ENCODE results near the gene IER5.
"Not testable (repeated sequence)": the region's sequence is repeated elsewhere in the genome, so short reads cannot be mapped to it uniquely, and the experiment has no call there.

IER5 gene

DNA sequence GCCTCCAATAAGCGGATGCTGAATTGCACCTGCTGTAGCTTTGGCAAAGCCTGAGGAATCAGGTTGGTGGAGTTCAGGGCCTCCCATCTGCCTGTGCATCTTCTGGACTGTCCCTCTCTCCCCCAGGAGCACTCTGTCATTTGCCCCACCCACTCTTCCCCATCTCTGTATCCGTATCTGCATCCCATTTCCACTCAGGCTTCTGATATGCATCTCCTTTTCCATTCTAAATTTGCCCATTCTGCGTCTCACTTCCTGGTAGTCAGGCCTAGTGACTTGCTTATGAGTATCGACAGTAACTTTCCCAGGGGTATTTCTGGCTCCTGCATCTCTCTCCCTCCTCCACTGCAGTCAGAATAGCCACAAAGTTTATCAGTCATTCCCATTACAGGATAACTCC lies 39.1 kb upstream of the IER5 start:
- peaks cover 6% of the 10 kb centered on the region in 2 experiments for H3K4me1 ChIP-seq (ENCODE audit: control insufficient read depth in 1 of 2, insufficient read depth in 1 of 2, low read depth in 1 of 2, low read length in 1 of 2)
- no peaks in the 10 kb centered on the region for H3K9me3 ChIP-seq
- TF ChIP-seq, protein P1, sequence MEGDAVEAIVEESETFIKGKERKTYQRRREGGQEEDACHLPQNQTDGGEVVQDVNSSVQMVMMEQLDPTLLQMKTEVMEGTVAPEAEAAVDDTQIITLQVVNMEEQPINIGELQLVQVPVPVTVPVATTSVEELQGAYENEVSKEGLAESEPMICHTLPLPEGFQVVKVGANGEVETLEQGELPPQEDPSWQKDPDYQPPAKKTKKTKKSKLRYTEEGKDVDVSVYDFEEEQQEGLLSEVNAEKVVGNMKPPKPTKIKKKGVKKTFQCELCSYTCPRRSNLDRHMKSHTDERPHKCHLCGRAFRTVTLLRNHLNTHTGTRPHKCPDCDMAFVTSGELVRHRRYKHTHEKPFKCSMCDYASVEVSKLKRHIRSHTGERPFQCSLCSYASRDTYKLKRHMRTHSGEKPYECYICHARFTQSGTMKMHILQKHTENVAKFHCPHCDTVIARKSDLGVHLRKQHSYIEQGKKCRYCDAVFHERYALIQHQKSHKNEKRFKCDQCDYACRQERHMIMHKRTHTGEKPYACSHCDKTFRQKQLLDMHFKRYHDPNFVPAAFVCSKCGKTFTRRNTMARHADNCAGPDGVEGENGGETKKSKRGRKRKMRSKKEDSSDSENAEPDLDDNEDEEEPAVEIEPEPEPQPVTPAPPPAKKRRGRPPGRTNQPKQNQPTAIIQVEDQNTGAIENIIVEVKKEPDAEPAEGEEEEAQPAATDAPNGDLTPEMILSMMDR (IDR thresholded peaks at IDR 0.05) = no peak
- H3K27me3 ChIP-seq = no peaks in the 10 kb centered on the region
- peaks cover 75% of the 10 kb centered on the region for H3K36me3 ChIP-seq
- no peak overlapping the region for H3K4me3 ChIP-seq (ENCODE audit: low read depth in 1 of 2, low read length in 1 of 2)
- H3K27ac ChIP-seq = no peak overlapping the region

DNA sequence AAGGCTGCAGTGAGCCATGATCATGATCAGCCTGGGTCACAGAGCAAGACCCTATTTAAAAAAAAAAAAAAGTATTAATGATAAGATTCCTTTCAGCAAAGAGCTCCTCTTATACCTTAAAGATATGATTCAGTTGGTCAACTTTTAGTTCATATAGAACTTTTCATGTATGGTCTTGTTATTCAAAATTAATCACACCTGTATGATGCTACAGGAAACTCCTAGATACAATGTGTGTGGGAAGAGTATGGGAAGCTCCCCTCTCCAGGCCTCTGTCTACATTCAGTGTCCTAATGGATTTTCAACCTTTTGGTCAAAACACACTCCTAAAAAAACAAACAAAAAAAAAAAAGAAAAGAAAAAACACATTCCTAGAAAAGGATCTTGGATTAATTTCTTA lies 37.6 kb upstream of the IER5 start:
- peaks cover 84% of the 10 kb centered on the region for H3K36me3 ChIP-seq
- H3K4me3 ChIP-seq (ENCODE audit: low read depth in 1 of 2, low read length in 1 of 2) = no peak overlapping the region
- H3K9me3 ChIP-seq = no peaks in the 10 kb centered on the region
- no peaks in the 10 kb centered on the region for H3K4me1 ChIP-seq (ENCODE audit: control insufficient read depth in 1 of 2, insufficient read depth in 1 of 2, low read depth in 1 of 2, low read length in 1 of 2)
- H3K27ac ChIP-seq = no peak overlapping the region
- TF ChIP-seq, protein P1 (IDR thresholded peaks at IDR 0.05) = no peak
- no peaks in the 10 kb centered on the region for H3K27me3 ChIP-seq

DNA sequence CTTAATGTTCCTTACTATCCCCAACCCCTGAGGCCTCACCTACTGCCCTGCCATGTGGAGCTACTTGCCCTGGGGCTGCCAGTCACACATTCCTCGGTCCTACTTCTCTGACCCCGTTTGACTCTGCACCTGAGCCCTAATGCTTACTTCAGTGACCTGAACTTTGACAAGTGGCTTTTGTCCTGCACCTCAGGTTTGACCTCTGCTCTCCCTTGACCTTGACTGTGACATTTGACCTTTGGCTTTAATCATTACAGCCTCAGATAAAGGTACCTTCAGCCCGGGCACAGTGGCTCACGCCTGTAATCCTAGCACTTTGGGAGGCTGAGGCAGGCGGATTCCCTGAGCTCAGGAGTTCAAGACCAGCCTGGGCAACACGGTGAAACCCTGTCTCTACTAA lies 31.9 kb upstream of the IER5 start:
- H3K27me3 ChIP-seq = no peaks in the 10 kb centered on the region
- H3K27ac ChIP-seq = no peak overlapping the region
- peaks cover 0 to under 1% of the 10 kb centered on the region in 2 experiments for H3K4me1 ChIP-seq (ENCODE audit: control insufficient read depth in 1 of 2, insufficient read depth in 1 of 2, low read depth in 1 of 2, low read length in 1 of 2)
- peaks cover 67% of the 10 kb centered on the region for H3K36me3 ChIP-seq
- TF ChIP-seq, protein P1 (IDR thresholded peaks at IDR 0.05) = no peak
- no peak overlapping the region for H3K4me3 ChIP-seq (ENCODE audit: low read depth in 1 of 2, low read length in 1 of 2)
- no peaks in the 10 kb centered on the region for H3K9me3 ChIP-seq

DNA sequence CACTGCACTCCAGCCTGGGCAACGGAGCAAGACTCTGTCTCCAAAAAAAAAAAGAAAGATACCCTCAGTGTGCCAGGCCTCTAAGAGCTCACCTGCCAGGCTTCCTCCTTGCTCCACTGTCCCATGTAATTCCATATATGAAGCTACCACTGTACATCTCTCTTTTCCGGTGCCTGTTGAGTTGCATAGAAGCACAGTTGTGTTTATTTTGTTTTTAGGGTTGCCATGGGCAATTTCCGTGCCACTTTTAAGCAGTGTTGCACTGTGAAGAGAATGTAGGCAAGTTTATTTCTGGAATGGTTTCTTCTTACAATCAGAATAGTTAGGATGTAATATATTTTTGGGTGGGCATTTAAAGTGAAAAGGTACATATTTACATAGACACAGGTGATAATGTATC lies 31.4 kb upstream of the IER5 start:
- Histone ChIP-seq H3K4me3 (ENCODE audit: low read depth in 1 of 2, low read length in 1 of 2) (no peak overlapping the region), H3K27me3 (no peaks in the 10 kb centered on the region), H3K9me3 (no peaks in the 10 kb centered on the region), H3K4me1 (ENCODE audit: control insufficient read depth in 1 of 2, insufficient read depth in 1 of 2, low read depth in 1 of 2, low read length in 1 of 2) (peaks cover 5% of the 10 kb centered on the region in 2 experiments), H3K27ac (no peak overlapping the region), H3K36me3 (peaks cover 62% of the 10 kb centered on the region)
- TF ChIP-seq, protein P1 (IDR thresholded peaks at IDR 0.05) = no peak

DNA sequence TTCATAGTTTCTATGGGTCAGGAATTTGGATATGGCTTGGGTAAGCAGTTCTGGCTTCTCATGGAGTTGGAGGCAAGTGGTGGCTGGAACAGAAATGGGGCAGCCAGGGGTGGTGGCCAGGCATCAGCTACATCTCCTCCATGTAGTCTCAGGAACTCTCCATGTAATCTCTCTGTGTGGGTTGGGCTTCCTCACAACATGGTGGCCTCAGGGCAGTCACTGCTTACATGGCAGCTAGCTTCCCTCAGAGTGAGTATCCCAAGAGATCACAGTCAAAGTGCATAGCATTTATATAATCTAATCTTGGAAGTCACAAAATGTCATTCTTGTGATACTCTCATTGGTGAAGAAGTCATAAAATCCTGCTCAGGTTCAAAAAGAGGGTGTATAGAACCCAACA lies 29.1 kb upstream of the IER5 start:
- Histone ChIP-seq H3K4me1 (ENCODE audit: control insufficient read depth in 1 of 2, insufficient read depth in 1 of 2, low read depth in 1 of 2, low read length in 1 of 2) (peaks cover 19 to 21% of the 10 kb centered on the region in 2 experiments), H3K27me3 (no peaks in the 10 kb centered on the region), H3K9me3 (no peaks in the 10 kb centered on the region), H3K36me3 (peaks cover 42% of the 10 kb centered on the region), H3K27ac (no peak overlapping the region), H3K4me3 (ENCODE audit: low read depth in 1 of 2, low read length in 1 of 2) (no peak overlapping the region)
- TF ChIP-seq, protein P1 (IDR thresholded peaks at IDR 0.05) = no peak

DNA sequence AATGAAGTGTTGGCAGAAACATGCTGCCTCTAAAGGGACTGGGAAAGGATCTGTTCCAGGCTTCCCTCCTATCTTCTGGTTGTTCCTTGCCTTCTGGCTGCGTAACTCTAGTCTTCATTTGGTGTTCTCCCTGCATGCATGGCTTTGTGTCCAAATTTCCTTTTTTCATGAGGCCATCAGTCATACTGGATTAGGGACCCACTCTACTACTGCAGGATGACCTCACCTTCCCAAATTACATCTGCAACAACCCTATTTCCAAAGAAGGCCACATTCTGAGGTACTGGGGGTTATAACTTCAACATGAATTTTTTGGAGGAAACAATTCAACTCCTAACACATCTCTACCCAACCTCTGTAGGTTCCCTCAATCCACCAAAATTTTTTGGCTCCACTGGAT lies 28.4 kb upstream of the IER5 start:
- peaks cover 19 to 21% of the 10 kb centered on the region in 2 experiments for H3K4me1 ChIP-seq (ENCODE audit: control insufficient read depth in 1 of 2, insufficient read depth in 1 of 2, low read depth in 1 of 2, low read length in 1 of 2)
- no peaks in the 10 kb centered on the region for H3K27me3 ChIP-seq
- no peak overlapping the region for H3K27ac ChIP-seq
- peaks cover 37% of the 10 kb centered on the region for H3K36me3 ChIP-seq
- H3K9me3 ChIP-seq = no peaks in the 10 kb centered on the region
- no peak overlapping the region for H3K4me3 ChIP-seq (ENCODE audit: low read depth in 1 of 2, low read length in 1 of 2)
- TF ChIP-seq, protein P1 (IDR thresholded peaks at IDR 0.05) = no peak

DNA sequence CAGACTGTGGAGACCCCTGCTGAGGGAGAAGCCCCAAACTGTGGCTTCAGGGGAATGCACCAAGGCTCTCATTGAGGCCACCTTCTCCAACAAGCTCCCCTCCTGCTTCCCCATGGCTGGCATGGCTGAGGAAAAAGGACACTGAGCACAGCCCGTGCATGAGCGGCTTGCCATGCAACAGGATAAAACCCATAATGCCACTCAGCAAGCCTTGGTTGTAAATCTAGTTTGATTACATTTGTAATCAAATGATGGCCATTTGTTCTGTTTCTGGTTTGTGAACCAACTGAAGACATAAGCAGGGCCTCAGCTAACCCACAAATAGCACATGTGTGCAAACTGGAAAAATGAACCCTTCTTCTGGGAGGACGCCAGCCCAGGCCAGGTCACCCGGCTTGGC lies 27.6 kb upstream of the IER5 start:
- H3K4me3 ChIP-seq (ENCODE audit: low read depth in 1 of 2, low read length in 1 of 2); H3K27ac ChIP-seq; H3K9me3 ChIP-seq; H3K27me3 ChIP-seq: not testable (repeated sequence)
- Histone ChIP-seq H3K36me3 (peaks cover 28% of the 10 kb centered on the region), H3K4me1 (ENCODE audit: control insufficient read depth in 1 of 2, insufficient read depth in 1 of 2, low read depth in 1 of 2, low read length in 1 of 2) (peaks cover 19 to 21% of the 10 kb centered on the region in 2 experiments)

Data from neutrophil (primary cell).